NCI-H1436 treated with DMSO at 0.1 percent for 48 hours (cell line): Measurements from ENCODE around the gene ADCY2.

Experiments used
- DNase-seq: peaks from one replicate; lab custom pipeline; 2025; lab: John Stamatoyannopoulos, UW

ADCY2 gene

GRCh38 chr5:7784683-7785380, 388.9 kb downstream of the ADCY2 start:
- no peak for DNase-seq

- DNase-seq: no peak
These were observed 391.8 kb downstream of the ADCY2 start for GRCh38 chr5:7787770-7788169.

- no peak for DNase-seq
These were observed 393.6 kb downstream of the ADCY2 start for GRCh38 chr5:7789567-7789966.

GRCh38 chr5:7793895-7794294, 398.0 kb downstream of the ADCY2 start:
- no peak for DNase-seq

- no peak for DNase-seq
These were observed 398.4 kb downstream of the ADCY2 start for GRCh38 chr5:7794311-7794710.

- no peak for DNase-seq
These were observed 398.9 kb downstream of the ADCY2 start for GRCh38 chr5:7794823-7795222.

GRCh38 chr5:7795306-7795705, 399.4 kb downstream of the ADCY2 start:
- DNase-seq: no peak

- DNase-seq: no peak
These were observed 406.1 kb downstream of the ADCY2 start for GRCh38 chr5:7801891-7802614.

- DNase-seq: no peak
These were observed 406.9 kb downstream of the ADCY2 start for GRCh38 chr5:7802855-7803254.

GRCh38 chr5:7803937-7804336, 408.0 kb downstream of the ADCY2 start:
- no peak for DNase-seq

- DNase-seq: no peak
These were observed 409.4 kb downstream of the ADCY2 start for GRCh38 chr5:7805379-7805778.

GRCh38 chr5:7808998-7809397, 413.1 kb downstream of the ADCY2 start:
- no peak for DNase-seq

GRCh38 chr5:7811715-7812114, 415.8 kb downstream of the ADCY2 start:
- no peak for DNase-seq

- no peak for DNase-seq
These were observed 417.1 kb downstream of the ADCY2 start for GRCh38 chr5:7813007-7813406.

GRCh38 chr5:7813576-7813975, 417.6 kb downstream of the ADCY2 start:
- no peak for DNase-seq

GRCh38 chr5:7814816-7815215, 418.9 kb downstream of the ADCY2 start:
- no peak for DNase-seq

GRCh38 chr5:7815892-7816534, 420.1 kb downstream of the ADCY2 start:
- peak; percentile 18 for DNase-seq

GRCh38 chr5:7816535-7816901, 420.6 kb downstream of the ADCY2 start:
- no peak for DNase-seq

- DNase-seq: no peak
These were observed 426.5 kb downstream of the ADCY2 start for GRCh38 chr5:7822449-7822848.

GRCh38 chr5:7823594-7823993, 427.7 kb downstream of the ADCY2 start:
- DNase-seq: no peak

GRCh38 chr5:7824995-7825394, 429.1 kb downstream of the ADCY2 start:
- no peak for DNase-seq

GRCh38 chr5:7825630-7826029, 429.7 kb downstream of the ADCY2 start:
- DNase-seq: no peak

GRCh38 chr5:7827610-7828009, 431.7 kb downstream of the ADCY2 start:
- no peak for DNase-seq
